Smooth muscle cell (in vitro differentiated cells): ENCODE results near the gene CDH8. TPM values are rescaled to one million over a fixed set of nuclear protein-coding genes. Genes with fewer than 3 reads are reported as not detected.

ENCODE experiments used
- DNase-seq: peaks from one replicate; lab custom pipeline; 2025; ENCODE audit not compliant: unreplicated experiment; lab: John Stamatoyannopoulos, UW
- H2AFZ ChIP-seq: fragments of 200-600 bp; sonication (generic); 2 replicates; pipeline ENCODE4 v1.6.0; 2016; ENCODE audit warnings: antibody characterized with exemption, low read depth, mild to moderate bottlenecking
- H3F3A ChIP-seq: fragments of 200-600 bp; sonication (generic); 2 replicates; pipeline ENCODE4 v1.6.0; 2017; ENCODE audit warnings: antibody characterized with exemption, low read depth
- H3K27ac ChIP-seq: fragments of 200-600 bp; sonication (generic); 2 replicates; pipeline ENCODE4 v1.5.1; 2016; ENCODE audit warnings: low read depth, mild to moderate bottlenecking
- H3K27me3 ChIP-seq: fragments of 200-600 bp; sonication (generic); 2 replicates; pipeline ENCODE4 v1.6.1; 2016; ENCODE audit warnings: low read depth, mild to moderate bottlenecking
- H3K36me3 ChIP-seq: fragments of 200-600 bp; sonication (generic); 2 replicates; pipeline ENCODE4 v1.5.1; 2016; ENCODE audit warnings: low read depth
- H3K4me1 ChIP-seq: fragments of 200-600 bp; sonication (generic); 2 replicates; pipeline ENCODE4 v1.5.1; 2016; ENCODE audit warnings: low read depth
- H3K4me2 ChIP-seq: fragments of 200-600 bp; sonication (generic); 2 replicates; pipeline ENCODE4 v1.6.0; 2016; ENCODE audit warnings: mild to moderate bottlenecking
- H3K4me3 ChIP-seq: fragments of 200-600 bp; sonication (generic); 2 replicates; pipeline ENCODE4 v1.5.1; 2016; ENCODE audit warnings: mild to moderate bottlenecking
- H3K79me2 ChIP-seq: fragments of 200-600 bp; sonication (generic); 2 replicates; pipeline ENCODE4 v1.6.0; 2016; ENCODE audit warnings: low read depth, mild to moderate bottlenecking
- H3K9ac ChIP-seq: fragments of 200-600 bp; sonication (generic); 2 replicates; pipeline ENCODE4 v1.6.0; 2016; ENCODE audit warnings: low read depth
- H3K9me3 ChIP-seq: fragments of 200-600 bp; sonication (generic); replicated peaks from 2 replicates; pipeline ENCODE4 v1.5.1; 2016; ENCODE audit warnings: low read depth
- H4K20me1 ChIP-seq: fragments of 200-600 bp; sonication (generic); 2 replicates; pipeline ENCODE4 v1.6.0; 2016; ENCODE audit warnings: low read depth
- CTCF ChIP-seq: fragments of 200-600 bp; sonication (generic); IDR thresholded peaks from 2 replicates; pipeline ENCODE4 v1.5.1; 2017; ENCODE audit warnings: borderline replicate concordance, mild to moderate bottlenecking, antibody characterized with exemption; ENCODE audit not compliant: insufficient read depth, poor library complexity, severe bottlenecking
- WGBS: methylation state at CpG from one replicate; pipeline ENCODE4 v1.1.7; 2016; ENCODE audit warnings: low lambda C conversion rate; 5-methylcytosine and 5-hydroxymethylcytosine counted together
- polyA plus RNA-seq: library from polyadenylated mRNA; unstranded; fragments of >200 nt; fragmentation: Nextera tagmentation; extraction: Ambion mirVana; gene quantifications from 2 replicates; pipeline ENCODE4 v1.2.1, GENCODE V29; 2016
- total RNA-seq: library from RNA; depleted of rRNA; stranded (reverse); fragments of >200 nt; gene quantifications from 2 replicates; pipeline ENCODE4 v1.2.3, GENCODE V29; 2014

Gene CDH8
- total and polyA plus RNA-seq, 2 experiments from 2014 or later, result 1.8 to 5.5 TPM

- H3F3A ChIP-seq, result no peaks in the 10 kb centered on the region
- H3K79me2 ChIP-seq, result no peaks in the 10 kb centered on the region
- no peak overlapping the region for H2AFZ ChIP-seq
- H3K9ac ChIP-seq, result no peak overlapping the region
- no peak for DNase-seq
- no peaks in the 10 kb centered on the region for H3K4me1 ChIP-seq
- no peak overlapping the region for H3K27ac ChIP-seq
- H4K20me1 ChIP-seq, result no peaks in the 10 kb centered on the region
- H3K36me3 ChIP-seq, result no peaks in the 10 kb centered on the region
- no peak overlapping the region for H3K4me3 ChIP-seq
- no peaks in the 10 kb centered on the region for H3K9me3 ChIP-seq
- H3K27me3 ChIP-seq, result no peaks in the 10 kb centered on the region
- no peak overlapping the region for H3K4me2 ChIP-seq
- WGBS, result 90% methylated on average over 4 of the region's 4 CpGs
- no peak for TF ChIP-seq CTCF
These were observed 26.1 kb downstream of the CDH8 start for GRCh38 chr16:62010186-62010585.

GRCh38 chr16:61998460-61998859 lies 37.8 kb downstream of the CDH8 start:
- H3K27ac ChIP-seq, result no peak overlapping the region
- no peaks in the 10 kb centered on the region for H3K27me3 ChIP-seq
- H3K9ac ChIP-seq, result no peak overlapping the region
- H2AFZ ChIP-seq, result no peak overlapping the region
- H3K9me3 ChIP-seq, result no peaks in the 10 kb centered on the region
- no peaks in the 10 kb centered on the region for H3K36me3 ChIP-seq
- 92% methylated on average over 2 of the region's 2 CpGs for WGBS
- no peaks in the 10 kb centered on the region for H3K4me1 ChIP-seq
- H3K79me2 ChIP-seq, result no peaks in the 10 kb centered on the region
- H3F3A ChIP-seq, result no peaks in the 10 kb centered on the region
- no peak overlapping the region for H3K4me2 ChIP-seq
- DNase-seq, result no peak
- TF ChIP-seq CTCF, result no peak
- H3K4me3 ChIP-seq, result no peak overlapping the region
- no peaks in the 10 kb centered on the region for H4K20me1 ChIP-seq

GRCh38 chr16:61993108-61993507 lies 43.1 kb downstream of the CDH8 start:
- Histone ChIP-seq H3K9ac (no peak overlapping the region), H3K4me3 (no peak overlapping the region), H3F3A (no peaks in the 10 kb centered on the region), H3K4me1 (no peaks in the 10 kb centered on the region), H4K20me1 (no peaks in the 10 kb centered on the region), H3K4me2 (no peak overlapping the region), H3K27me3 (no peaks in the 10 kb centered on the region), H3K27ac (no peak overlapping the region), H2AFZ (no peak overlapping the region), H3K79me2 (no peaks in the 10 kb centered on the region), H3K9me3 (no peaks in the 10 kb centered on the region), H3K36me3 (no peaks in the 10 kb centered on the region)
- no peak for TF ChIP-seq CTCF
- DNase-seq, result no peak
- 78% methylated on average over 3 of the region's 3 CpGs for WGBS

- TF ChIP-seq CTCF, result no peak
- no peaks in the 10 kb centered on the region for H3K4me1 ChIP-seq
- H3K36me3 ChIP-seq, result no peaks in the 10 kb centered on the region
- H3K4me2 ChIP-seq, result no peak overlapping the region
- no peaks in the 10 kb centered on the region for H3K27me3 ChIP-seq
- no peak overlapping the region for H3K27ac ChIP-seq
- DNase-seq, result no peak
- H3K79me2 ChIP-seq, result no peaks in the 10 kb centered on the region
- no peaks in the 10 kb centered on the region for H4K20me1 ChIP-seq
- H2AFZ ChIP-seq, result no peak overlapping the region
- H3K9me3 ChIP-seq, result no peaks in the 10 kb centered on the region
- no peaks in the 10 kb centered on the region for H3F3A ChIP-seq
- 89% methylated on average over 6 of the region's 6 CpGs for WGBS
- H3K4me3 ChIP-seq, result no peak overlapping the region
- H3K9ac ChIP-seq, result no peak overlapping the region
These were observed 48.7 kb downstream of the CDH8 start for GRCh38 chr16:61987474-61988012.
